Measurements from ENCODE around the gene CSKMT.

Gene CSKMT

DNA sequence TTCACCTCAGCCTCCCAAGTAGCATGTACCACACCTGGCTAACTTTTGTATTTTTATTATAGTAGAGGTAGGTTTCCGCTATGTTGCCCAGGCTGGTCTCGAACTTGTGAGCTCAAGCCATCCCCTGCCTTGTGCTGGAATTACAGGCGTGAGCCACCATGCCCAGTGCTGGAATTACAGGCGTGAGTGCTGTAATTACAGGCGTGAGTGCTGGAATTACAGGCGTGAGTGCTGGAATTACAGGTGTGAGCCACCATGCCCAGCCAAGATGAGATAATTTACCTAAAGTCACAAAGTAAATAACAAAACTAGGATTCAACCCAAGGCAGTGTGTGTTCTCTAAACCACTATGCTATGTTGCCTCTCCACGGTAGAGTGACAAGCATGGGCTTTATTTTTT lies 17.4 kb downstream of the CSKMT start:
- H4K91ac ChIP-seq (ENCODE audit: low read length): no peak overlapping the region
- no peak overlapping the region for H2BK12ac ChIP-seq (ENCODE audit: low read length in 2 of 2)
- H2BK5ac ChIP-seq (ENCODE audit: low read depth, low read length, poor library complexity, severe bottlenecking): no peak overlapping the region
- H3K36me3 ChIP-seq (ENCODE audit: control insufficient read depth in 1 of 2, insufficient read depth in 2 of 2, low read depth in 1 of 2, low read length in 2 of 2): peaks cover 6 to 15% of the 10 kb centered on the region in 2 experiments
- no peaks in the 10 kb centered on the region for H3K27me3 ChIP-seq (ENCODE audit: control insufficient read depth in 1 of 2, insufficient read depth in 1 of 2, low read length in 2 of 2)
- H3K4me1 ChIP-seq (ENCODE audit: control insufficient read depth, insufficient read depth, low read depth, low read length): peaks cover 5% of the 10 kb centered on the region
- DNase-seq: no peak
- H3K23ac ChIP-seq (ENCODE audit: low read length in 2 of 2): no peak overlapping the region
- H3K4me2 ChIP-seq (ENCODE audit: low read length, poor library complexity, severe bottlenecking): no peak overlapping the region
- 97% methylated on average over 7 of the region's 7 CpGs for WGBS
- H2BK15ac ChIP-seq (ENCODE audit: low read depth, poor library complexity, severe bottlenecking): no peak overlapping the region
- peak overlapping the region; percentile 81 for H2AK5ac ChIP-seq (ENCODE audit: low read length, severe bottlenecking)
- H2AFZ ChIP-seq (ENCODE audit: low read depth, low read length): no peak overlapping the region
- H3K79me1 ChIP-seq (replicated peaks; ENCODE audit: low read length, poor library complexity, severe bottlenecking): peaks cover 3% of the 10 kb centered on the region
- no peak overlapping the region for H3K9ac ChIP-seq (ENCODE audit: low read length)
- no peak overlapping the region for H3K18ac ChIP-seq (ENCODE audit: low read depth in 1 of 2, low read length in 2 of 2)
- no peak overlapping the region for H4K8ac ChIP-seq (ENCODE audit: low read length)
- no peak overlapping the region for H3K4ac ChIP-seq (ENCODE audit: low read depth in 1 of 2, low read length in 2 of 2)
- H3K27ac ChIP-seq (ENCODE audit: low read length, poor library complexity, severe bottlenecking): no peak overlapping the region
- no peak overlapping the region for H3K4me3 ChIP-seq (ENCODE audit: insufficient read depth in 1 of 2, low read depth in 1 of 2, low read length in 2 of 2)
- no peak overlapping the region for H2BK120ac ChIP-seq (ENCODE audit: low read depth, low read length)
- H3K9me3 ChIP-seq (ENCODE audit: control insufficient read depth, low read length): no peaks in the 10 kb centered on the region
- no peak overlapping the region for H3K14ac ChIP-seq (ENCODE audit: low read length in 2 of 2)

DNA sequence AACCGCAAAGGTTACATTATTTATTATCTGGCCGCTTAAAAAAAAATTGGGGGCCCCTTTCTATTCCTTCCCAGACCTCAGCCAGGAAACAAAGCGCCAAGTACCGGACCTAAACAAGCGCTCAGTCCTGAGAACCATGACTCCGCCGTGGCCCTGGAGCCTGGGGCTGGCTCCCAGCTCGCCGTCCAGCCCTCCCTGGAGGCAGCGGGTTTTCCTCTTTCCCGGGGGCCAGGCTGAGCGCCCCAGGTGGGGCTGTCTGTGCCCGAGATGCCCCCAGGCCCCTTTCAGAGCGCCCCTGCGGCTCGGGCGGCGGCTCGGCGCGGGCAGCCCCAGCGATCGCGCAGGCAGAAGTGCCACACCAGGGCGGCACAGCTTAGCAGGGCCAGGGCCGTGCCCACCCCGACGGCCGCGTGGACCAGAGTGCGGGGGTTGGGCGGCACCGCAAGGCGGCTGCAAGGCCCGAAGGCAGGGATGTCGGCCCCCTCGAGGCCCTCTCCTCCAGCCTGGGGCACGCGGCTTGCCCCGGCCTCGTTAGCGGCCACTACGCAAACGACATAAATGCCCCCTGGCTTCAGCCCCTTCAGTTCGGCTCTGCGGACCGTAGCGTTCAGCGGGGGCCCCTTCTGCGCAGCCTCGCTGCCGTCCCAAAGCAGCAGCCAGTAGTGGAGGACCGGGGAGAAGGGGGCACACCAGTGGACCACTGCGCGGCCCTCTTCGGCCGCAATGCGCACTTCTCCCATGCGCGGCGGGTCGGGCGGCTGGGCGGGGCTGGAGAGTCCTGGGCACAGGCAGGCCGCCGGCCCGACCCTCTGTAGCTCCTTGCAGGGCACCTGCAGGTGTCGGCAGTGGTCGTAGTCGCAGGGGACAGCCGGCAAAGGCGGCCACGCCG lies 22.6 kb downstream of the CSKMT start:
- H3K18ac ChIP-seq (ENCODE audit: low read depth in 1 of 2, low read length in 2 of 2): no peak overlapping the region
- peaks cover 27% of the 10 kb centered on the region for H3K4me1 ChIP-seq (ENCODE audit: control insufficient read depth, insufficient read depth, low read depth, low read length)
- peak overlapping the region; percentile 30 for H4K91ac ChIP-seq (ENCODE audit: low read length)
- H2AFZ ChIP-seq (ENCODE audit: low read depth, low read length): no peak overlapping the region
- no peak overlapping the region for H3K4ac ChIP-seq (ENCODE audit: low read depth in 1 of 2, low read length in 2 of 2)
- peak overlapping the region; percentile 35 for H2AK5ac ChIP-seq (ENCODE audit: low read length, severe bottlenecking)
- no peaks in the 10 kb centered on the region for H3K9me3 ChIP-seq (ENCODE audit: control insufficient read depth, low read length)
- H3K14ac ChIP-seq (ENCODE audit: low read length in 2 of 2): no peak overlapping the region
- WGBS: 93% methylated on average over 73 of the region's 74 CpGs
- peak overlapping the region; percentile 93 for H3K9ac ChIP-seq (ENCODE audit: low read length)
- H3K4me3 ChIP-seq (ENCODE audit: insufficient read depth in 1 of 2, low read depth in 1 of 2, low read length in 2 of 2): peak overlapping the region in 1 of 2 experiments; percentile 91
- no peak overlapping the region for H3K23ac ChIP-seq (ENCODE audit: low read length in 2 of 2)
- no peak for DNase-seq
- no peak overlapping the region for H3K27ac ChIP-seq (ENCODE audit: low read length, poor library complexity, severe bottlenecking)
- peaks cover 11% of the 10 kb centered on the region for H3K79me1 ChIP-seq (replicated peaks; ENCODE audit: low read length, poor library complexity, severe bottlenecking)
- H4K8ac ChIP-seq (ENCODE audit: low read length): peak overlapping the region; percentile 31
- no peak overlapping the region for H2BK5ac ChIP-seq (ENCODE audit: low read depth, low read length, poor library complexity, severe bottlenecking)
- H2BK15ac ChIP-seq (ENCODE audit: low read depth, poor library complexity, severe bottlenecking): no peak overlapping the region
- no peak overlapping the region for H2BK12ac ChIP-seq (ENCODE audit: low read length in 2 of 2)
- no peak overlapping the region for H2BK120ac ChIP-seq (ENCODE audit: low read depth, low read length)
- H3K4me2 ChIP-seq (ENCODE audit: low read length, poor library complexity, severe bottlenecking): no peak overlapping the region
- peaks cover 33 to 35% of the 10 kb centered on the region in 2 experiments for H3K36me3 ChIP-seq (ENCODE audit: control insufficient read depth in 1 of 2, insufficient read depth in 2 of 2, low read depth in 1 of 2, low read length in 2 of 2)
- H3K27me3 ChIP-seq (ENCODE audit: control insufficient read depth in 1 of 2, insufficient read depth in 1 of 2, low read length in 2 of 2): no peaks in the 10 kb centered on the region

DNA sequence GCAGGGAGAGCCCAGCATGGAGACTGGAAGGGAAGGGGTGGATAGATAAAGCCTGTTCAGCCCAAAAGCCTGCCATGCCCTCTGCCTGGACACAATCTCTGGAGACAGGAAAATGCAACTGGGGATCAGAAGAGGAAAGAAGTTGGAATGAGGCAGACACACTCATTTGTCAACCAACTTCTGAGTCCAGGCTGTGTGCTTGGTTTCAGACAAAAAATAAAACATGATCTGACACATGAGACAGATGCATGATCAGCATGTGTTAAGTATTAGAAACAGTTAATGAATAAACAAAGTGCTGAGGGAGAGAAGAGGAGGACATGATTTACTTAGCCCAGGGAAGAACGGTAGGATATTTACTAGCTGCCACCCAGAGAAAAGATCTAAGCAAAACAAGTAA lies 23.4 kb downstream of the CSKMT start:
- no peak overlapping the region for H2AFZ ChIP-seq (ENCODE audit: low read depth, low read length)
- H3K27me3 ChIP-seq (ENCODE audit: control insufficient read depth in 1 of 2, insufficient read depth in 1 of 2, low read length in 2 of 2): no peaks in the 10 kb centered on the region
- no peak overlapping the region for H2BK15ac ChIP-seq (ENCODE audit: low read depth, poor library complexity, severe bottlenecking)
- peak overlapping the region in 1 of 2 experiments; percentile 91 for H3K4me3 ChIP-seq (ENCODE audit: insufficient read depth in 1 of 2, low read depth in 1 of 2, low read length in 2 of 2)
- no peak overlapping the region for H2BK120ac ChIP-seq (ENCODE audit: low read depth, low read length)
- H3K4me2 ChIP-seq (ENCODE audit: low read length, poor library complexity, severe bottlenecking): no peak overlapping the region
- 45% methylated on average over 1 of the region's 1 CpG for WGBS
- no peaks in the 10 kb centered on the region for H3K9me3 ChIP-seq (ENCODE audit: control insufficient read depth, low read length)
- H3K18ac ChIP-seq (ENCODE audit: low read depth in 1 of 2, low read length in 2 of 2): no peak overlapping the region
- no peak overlapping the region for H4K8ac ChIP-seq (ENCODE audit: low read length)
- no peak overlapping the region for H3K14ac ChIP-seq (ENCODE audit: low read length in 2 of 2)
- H3K4me1 ChIP-seq (ENCODE audit: control insufficient read depth, insufficient read depth, low read depth, low read length): peaks cover 27% of the 10 kb centered on the region
- H2BK12ac ChIP-seq (ENCODE audit: low read length in 2 of 2): no peak overlapping the region
- H3K9ac ChIP-seq (ENCODE audit: low read length): peak overlapping the region; percentile 93
- peaks cover 39 to 42% of the 10 kb centered on the region in 2 experiments for H3K36me3 ChIP-seq (ENCODE audit: control insufficient read depth in 1 of 2, insufficient read depth in 2 of 2, low read depth in 1 of 2, low read length in 2 of 2)
- no peak for DNase-seq
- H3K4ac ChIP-seq (ENCODE audit: low read depth in 1 of 2, low read length in 2 of 2): no peak overlapping the region
- peak overlapping the region; percentile 68 for H3K27ac ChIP-seq (ENCODE audit: low read length, poor library complexity, severe bottlenecking)
- H2BK5ac ChIP-seq (ENCODE audit: low read depth, low read length, poor library complexity, severe bottlenecking): no peak overlapping the region
- H4K91ac ChIP-seq (ENCODE audit: low read length): no peak overlapping the region
- no peak overlapping the region for H3K23ac ChIP-seq (ENCODE audit: low read length in 2 of 2)
- peaks cover 12% of the 10 kb centered on the region for H3K79me1 ChIP-seq (replicated peaks; ENCODE audit: low read length, poor library complexity, severe bottlenecking)
- H2AK5ac ChIP-seq (ENCODE audit: low read length, severe bottlenecking): peak overlapping the region; percentile 1

DNA sequence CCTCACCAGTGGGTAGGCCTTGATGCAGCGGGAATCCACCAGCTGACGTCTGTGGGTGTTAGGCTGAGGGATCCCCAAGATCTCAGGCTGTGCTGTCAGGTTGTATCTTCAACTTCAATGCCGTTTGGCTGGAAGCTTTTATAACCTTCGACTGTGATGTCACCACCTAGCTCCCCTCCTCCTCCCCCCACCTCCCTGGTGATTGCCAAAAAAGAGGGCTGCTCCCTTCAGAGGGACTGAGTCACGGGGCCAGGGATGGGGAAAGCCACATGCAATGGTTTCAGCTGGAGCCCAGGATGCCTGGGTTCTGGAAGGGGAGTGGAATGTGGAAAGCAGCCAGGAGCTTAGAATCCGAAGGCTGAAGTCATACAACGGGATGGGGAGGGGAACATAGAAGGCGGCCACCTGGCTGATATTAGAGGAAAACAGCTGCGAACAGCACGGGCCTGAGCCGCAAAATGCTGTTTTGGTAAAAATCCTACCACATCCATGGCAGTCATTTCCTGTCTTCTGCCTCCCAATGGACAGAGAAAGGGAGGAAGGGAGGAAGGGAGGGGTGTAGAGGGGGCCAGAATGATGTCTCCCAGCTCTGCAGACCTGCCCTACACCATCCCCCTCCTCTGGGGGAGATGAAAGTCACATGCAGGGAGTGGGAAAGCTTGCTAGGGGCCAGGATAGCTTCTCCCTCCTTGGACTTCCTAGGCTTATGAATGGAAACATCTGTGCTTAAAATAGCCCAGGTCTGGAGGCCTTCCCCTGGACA lies 24.5 kb downstream of the CSKMT start, which contains the start of gene LRRN4CL:
LRRN4CL (minus strand) TSS at position 110 of the 763 bp plus-strand sequence. CDS start 1,022 bp downstream, outside the sequence.
- peak within 1 kb of the TSS; percentile 14 for H3K4me2 ChIP-seq (ENCODE audit: low read length, poor library complexity, severe bottlenecking)
- H3K23ac ChIP-seq (ENCODE audit: low read length in 2 of 2): no peak within 1 kb of the TSS
- H4K91ac ChIP-seq (ENCODE audit: low read length): peak within 1 kb of the TSS; percentile 14
- H2AK5ac ChIP-seq (ENCODE audit: low read length, severe bottlenecking): peak within 1 kb of the TSS; percentile 41
- no peak within 1 kb of the TSS for H2BK15ac ChIP-seq (ENCODE audit: low read depth, poor library complexity, severe bottlenecking)
- peak within 1 kb of the TSS in 1 of 2 experiments; percentile 91 for H3K4me3 ChIP-seq (ENCODE audit: insufficient read depth in 1 of 2, low read depth in 1 of 2, low read length in 2 of 2)
- no peaks in the 10 kb centered on the region for H3K9me3 ChIP-seq (ENCODE audit: control insufficient read depth, low read length)
- no peaks in the 10 kb centered on the region for H3K27me3 ChIP-seq (ENCODE audit: control insufficient read depth in 1 of 2, insufficient read depth in 1 of 2, low read length in 2 of 2)
- H2BK12ac ChIP-seq (ENCODE audit: low read length in 2 of 2): no peak within 1 kb of the TSS
- H4K8ac ChIP-seq (ENCODE audit: low read length): peak within 1 kb of the TSS; percentile 45
- no peak within 1 kb of the TSS for H2BK120ac ChIP-seq (ENCODE audit: low read depth, low read length)
- DNase-seq: peak; percentile 67
- peaks cover 27% of the 10 kb centered on the region for H3K4me1 ChIP-seq (ENCODE audit: control insufficient read depth, insufficient read depth, low read depth, low read length)
- H2AFZ ChIP-seq (ENCODE audit: low read depth, low read length): no peak within 1 kb of the TSS
- H3K36me3 ChIP-seq (ENCODE audit: control insufficient read depth in 1 of 2, insufficient read depth in 2 of 2, low read depth in 1 of 2, low read length in 2 of 2): peaks cover 44% of the 10 kb centered on the region in 2 experiments
- 61% methylated on average over 7 of the region's 11 CpGs for WGBS
- H3K4ac ChIP-seq (ENCODE audit: low read depth in 1 of 2, low read length in 2 of 2): no peak within 1 kb of the TSS
- H2BK5ac ChIP-seq (ENCODE audit: low read depth, low read length, poor library complexity, severe bottlenecking): peak within 1 kb of the TSS; percentile 25
- no peak within 1 kb of the TSS for H3K18ac ChIP-seq (ENCODE audit: low read depth in 1 of 2, low read length in 2 of 2)
- H3K79me1 ChIP-seq (replicated peaks; ENCODE audit: low read length, poor library complexity, severe bottlenecking): peaks cover 12% of the 10 kb centered on the region
- H3K9ac ChIP-seq (ENCODE audit: low read length): peak within 1 kb of the TSS; percentile 93
- H3K14ac ChIP-seq (ENCODE audit: low read length in 2 of 2): no peak within 1 kb of the TSS
- peak within 1 kb of the TSS; percentile 68 for H3K27ac ChIP-seq (ENCODE audit: low read length, poor library complexity, severe bottlenecking)

Data from mesenchymal stem cell (in vitro differentiated cells and primary cell).